HL-60/S4 treated with phorbol 12-myristate 13-acetate at 8.2 ng/mL for 4 days and 3 days (cell line): ENCODE data around the gene TADA2A.

Experiments used
- in situ Hi-C: fragments of 300-500 bp; cut with MboI; formaldehyde crosslinking; loops from 2 replicates; pipeline ENCODE4 v1.15.0; 2022; ENCODE audit warnings: low sequenced_read_pairs

Gene TADA2A

GRCh38 chr17:37521821-37522220, 115.1 kb downstream of the TADA2A start:
- in situ Hi-C loops = no loop called here

GRCh38 chr17:37523715-37524219, 117.1 kb downstream of the TADA2A start:
- in situ Hi-C loops = no loop called here

GRCh38 chr17:37527249-37527851, 120.7 kb downstream of the TADA2A start:
- in situ Hi-C loops = no loop called here
